ENCODE measurements around the gene C1orf167. TPM values are rescaled to one million over a fixed set of nuclear protein-coding genes. Genes with fewer than 3 reads are reported as not detected.

The C1orf167 gene
- total and polyA plus RNA-seq, 10 of the 15 experiments (the other 5 are each of a cell fraction or from before 2014, with no cell fraction given): 0.17 to 0.31 TPM; not detected in 8

DNA sequence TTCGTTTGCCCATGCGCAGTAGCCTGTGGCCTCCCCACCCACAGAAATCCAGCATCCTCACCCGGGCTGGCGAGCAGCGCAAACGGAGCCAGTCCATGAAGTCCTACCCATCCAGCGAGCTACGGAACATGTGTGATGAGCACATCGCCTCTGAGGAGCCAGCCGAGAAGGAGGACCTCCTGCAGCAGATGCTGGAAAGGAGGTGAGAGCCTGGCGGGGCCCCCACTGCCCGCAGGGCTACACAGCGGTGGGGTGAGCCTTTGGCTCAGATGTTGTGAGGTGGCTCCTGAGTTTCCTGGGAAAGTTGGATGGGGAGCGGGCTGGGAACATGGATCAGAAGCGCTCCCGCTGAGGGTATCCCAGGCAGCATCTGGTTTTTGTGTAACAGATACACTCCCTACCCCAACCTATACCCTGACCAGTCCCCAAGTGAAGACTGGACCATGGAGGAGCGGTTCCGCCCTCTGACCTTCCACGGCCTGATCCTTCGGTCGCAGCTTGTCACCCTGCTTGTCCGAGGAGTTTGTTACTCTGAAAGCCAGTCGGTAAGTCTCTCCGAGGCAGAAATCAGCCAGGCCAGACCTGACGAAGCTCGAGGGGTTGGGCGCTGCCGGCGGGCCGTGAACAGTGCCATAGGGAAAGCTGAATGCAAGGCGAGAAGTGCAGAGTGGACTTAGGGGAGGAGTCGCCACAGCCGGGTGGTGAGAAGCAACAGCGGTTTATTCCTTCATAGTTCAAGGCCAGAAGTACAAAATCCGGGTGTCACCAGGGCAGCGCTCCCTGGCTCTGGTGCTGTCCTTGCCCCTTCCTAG lies 75.2 kb downstream of the C1orf167 start:
- SMC1A ChIA-PET (ENCODE audit: uncharacterized antibody, unreplicated experiment): interaction anchor here (0.7 to 1.6 kb wide), 3 partner anchors 10 to 130 kb away, joined by 3 read pairs; no protein-coding TSS in a partner anchor
- RAD21 ChIA-PET (ENCODE audit: unreplicated experiment): interaction anchor here (0.6 to 2.2 kb wide), 3 partner anchors 17 to 130 kb away, joined by 3 to 10 read pairs (median 3); no protein-coding TSS in a partner anchor
- no peak overlapping the region for H3K4me2 ChIP-seq (ENCODE audit: control insufficient read depth, insufficient read depth)
- WGBS (ENCODE audit: insufficient coverage, insufficient replicate concordance, low lambda C conversion rate, missing lambda C conversion rate): 92% methylated on average over 36 of the region's 36 CpGs
- peaks cover 10% of the 10 kb centered on the region for H3K4me1 ChIP-seq (ENCODE audit: control insufficient read depth, insufficient read depth, low read length)
- intact Hi-C loops (cut with micrococcal nuclease; ENCODE audit: unreplicated experiment): no loop called here
- POLR2A ChIA-PET: no interaction called here
- no TSS peak for BruUV-seq (replicated peaks)
- peaks cover 3% of the 10 kb centered on the region; the same call in 1 of the 2 replicates for H4K20me1 ChIP-seq (ENCODE audit: control insufficient read depth, insufficient read depth)
- no peaks in the 10 kb centered on the region for H3K9me3 ChIP-seq (replicated peaks; ENCODE audit: control insufficient read depth, insufficient read depth, low read length)
- in situ Hi-C loops (cut with MboI): no loop called here
- CTCF ChIA-PET: interaction anchor here (1.3 to 4.5 kb wide), 6 partner anchors 10 to 147 kb away, joined by 3 to 24 read pairs (median 8); partner anchors contain the start of genes CLCN6 and NPPA
- H3K27me3 ChIP-seq (replicated peaks in 1 of 2; ENCODE audit: control insufficient read depth in 2 of 2, insufficient read depth in 2 of 2, low read length in 1 of 2): no peaks in the 10 kb centered on the region
- no peak for FAIRE-seq
- H3K36me3 ChIP-seq (ENCODE audit: control insufficient read depth in 2 of 2, insufficient read depth in 2 of 2, low read length in 1 of 2): peaks cover 39 to 40% of the 10 kb centered on the region in 2 experiments
- no peak for DNase-seq (ENCODE audit: low read depth, low spot score)
- H3K79me2 ChIP-seq (ENCODE audit: control insufficient read depth, insufficient read depth, low read length): no peaks in the 10 kb centered on the region
- no peak for ATAC-seq
- no peak overlapping the region for H3K4me3 ChIP-seq
- H2AFZ ChIP-seq (ENCODE audit: control insufficient read depth, low read depth, low read length): no peak overlapping the region
- H3K9ac ChIP-seq (ENCODE audit: control insufficient read depth, insufficient read depth, low read length): no peak overlapping the region
- no peak overlapping the region for H3K27ac ChIP-seq (ENCODE audit: control insufficient read depth, insufficient read depth)
- TF ChIP-seq SUZ12 (IDR thresholded peaks at IDR 0.05; ENCODE audit: unreplicated experiment): no peak
- no peak for TF ChIP-seq WRNIP1 (IDR thresholded peaks at IDR 0.05; ENCODE audit: borderline replicate concordance, low read depth, low read length)
- TF ChIP-seq MYC (IDR thresholded peaks at IDR 0.05; ENCODE audit: insufficient read depth, insufficient read length, insufficient replicate concordance, low read length, severe bottlenecking): no peak
- TF ChIP-seq YY1 (IDR thresholded peaks at IDR 0.05; ENCODE audit: low read depth, low read length): no peak
- no peak for TF ChIP-seq IRF4 (IDR thresholded peaks at IDR 0.05; ENCODE audit: low read depth, low read length)
- no peak for TF ChIP-seq ZBTB11 (CRISPR knock-in tag; IDR thresholded peaks at IDR 0.05)
- TF ChIP-seq POLR2AphosphoS5 (IDR thresholded peaks at IDR 0.05; ENCODE audit: low read length): no peak
- TF ChIP-seq, protein P1, sequence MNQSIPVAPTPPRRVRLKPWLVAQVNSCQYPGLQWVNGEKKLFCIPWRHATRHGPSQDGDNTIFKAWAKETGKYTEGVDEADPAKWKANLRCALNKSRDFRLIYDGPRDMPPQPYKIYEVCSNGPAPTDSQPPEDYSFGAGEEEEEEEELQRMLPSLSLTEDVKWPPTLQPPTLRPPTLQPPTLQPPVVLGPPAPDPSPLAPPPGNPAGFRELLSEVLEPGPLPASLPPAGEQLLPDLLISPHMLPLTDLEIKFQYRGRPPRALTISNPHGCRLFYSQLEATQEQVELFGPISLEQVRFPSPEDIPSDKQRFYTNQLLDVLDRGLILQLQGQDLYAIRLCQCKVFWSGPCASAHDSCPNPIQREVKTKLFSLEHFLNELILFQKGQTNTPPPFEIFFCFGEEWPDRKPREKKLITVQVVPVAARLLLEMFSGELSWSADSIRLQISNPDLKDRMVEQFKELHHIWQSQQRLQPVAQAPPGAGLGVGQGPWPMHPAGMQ (IDR thresholded peaks at IDR 0.05; ENCODE audit: borderline replicate concordance): no peak
- TF ChIP-seq, protein P2, sequence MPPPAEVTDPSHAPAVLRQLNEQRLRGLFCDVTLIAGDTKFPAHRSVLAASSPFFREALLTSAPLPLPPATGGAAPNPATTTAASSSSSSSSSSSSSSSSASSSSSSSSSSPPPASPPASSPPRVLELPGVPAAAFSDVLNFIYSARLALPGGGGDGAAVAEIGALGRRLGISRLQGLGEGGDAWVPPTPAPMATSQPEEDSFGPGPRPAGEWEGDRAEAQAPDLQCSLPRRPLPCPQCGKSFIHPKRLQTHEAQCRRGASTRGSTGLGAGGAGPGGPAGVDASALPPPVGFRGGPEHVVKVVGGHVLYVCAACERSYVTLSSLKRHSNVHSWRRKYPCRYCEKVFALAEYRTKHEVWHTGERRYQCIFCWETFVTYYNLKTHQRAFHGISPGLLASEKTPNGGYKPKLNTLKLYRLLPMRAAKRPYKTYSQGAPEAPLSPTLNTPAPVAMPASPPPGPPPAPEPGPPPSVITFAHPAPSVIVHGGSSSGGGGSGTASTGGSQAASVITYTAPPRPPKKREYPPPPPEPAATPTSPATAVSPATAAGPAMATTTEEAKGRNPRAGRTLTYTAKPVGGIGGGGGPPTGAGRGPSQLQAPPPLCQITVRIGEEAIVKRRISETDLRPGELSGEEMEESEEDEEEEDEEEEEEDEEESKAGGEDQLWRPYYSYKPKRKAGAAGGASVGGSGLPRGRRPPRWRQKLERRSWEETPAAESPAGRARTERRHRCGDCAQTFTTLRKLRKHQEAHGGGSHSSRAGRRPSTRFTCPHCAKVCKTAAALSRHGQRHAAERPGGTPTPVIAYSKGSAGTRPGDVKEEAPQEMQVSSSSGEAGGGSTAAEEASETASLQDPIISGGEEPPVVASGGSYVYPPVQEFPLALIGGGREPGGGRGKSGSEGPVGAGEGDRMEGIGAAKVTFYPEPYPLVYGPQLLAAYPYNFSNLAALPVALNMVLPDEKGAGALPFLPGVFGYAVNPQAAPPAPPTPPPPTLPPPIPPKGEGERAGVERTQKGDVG (CRISPR knock-in tag; IDR thresholded peaks at IDR 0.05): no peak
